Heart left ventricle (tissue), 16 donors: ENCODE data around the gene DYNC1I1. TPM values are rescaled to one million over a fixed set of nuclear protein-coding genes. Genes with fewer than 3 reads are reported as not detected.

Experiments used
- ATAC-seq, 4 donors: fragments of 200-7000 bp; cut with Tn5 transposase; one replicate each; pipeline ENCODE4 v1.9.1; 2020 to 2022; ENCODE audit warnings: moderate library complexity in 4 of 4, mild to moderate bottlenecking in 3 of 4, moderate number of reproducible peaks in 1 of 4
- DNase-seq, 5 donors: peaks; one replicate each; pipeline ENCODE4 v3.0.0-alpha.2; 2020
- H3K27ac ChIP-seq, 12 donors: fragments of 200-600 bp; sonication (generic) in 4 of 12; one replicate each; pipeline versions ENCODE4 v1.5.0 to v1.8.0; 2016 to 2022; ENCODE audit warnings: mild to moderate bottlenecking in 2 of 12
- H3K27me3 ChIP-seq, 9 donors: fragments of 200-600 bp; sonication (generic) in 2 of 9; one replicate each; pipeline versions ENCODE4 v1.5.1 to v1.8.0; 2016 to 2022; ENCODE audit warnings: mild to moderate bottlenecking in 3 of 9
- H3K36me3 ChIP-seq, 9 donors: fragments of 200-600 bp; sonication (generic) in 2 of 9; one replicate each; pipeline versions ENCODE4 v1.5.0 to v1.8.0; 2018 to 2022; ENCODE audit warnings: mild to moderate bottlenecking in 2 of 9
- H3K4me1 ChIP-seq, 12 donors: fragments of 200-600 bp; sonication (generic) in 4 of 12; one replicate each; pipeline versions ENCODE4 v1.5.0 to v1.8.0; 2016 to 2022; ENCODE audit warnings: mild to moderate bottlenecking in 3 of 12
- H3K4me3 ChIP-seq, 12 donors: fragments of 200-600 bp; sonication (generic) in 4 of 12; one replicate each; pipeline versions ENCODE4 v1.5.0 to v1.8.0; 2017 to 2022; ENCODE audit warnings: mild to moderate bottlenecking in 9 of 12, moderate library complexity in 4 of 12
- H3K9me3 ChIP-seq, 12 donors: fragments of 200-600 bp; sonication (generic) in 4 of 12; one replicate each; pipeline versions ENCODE4 v1.5.0 to v1.8.0; 2016 to 2022; ENCODE audit warnings: mild to moderate bottlenecking in 1 of 12
- CTCF ChIP-seq, 12 donors: fragments of 200-600 bp; sonication (generic) in 4 of 12; IDR thresholded peaks; one replicate each; pipeline versions ENCODE4 v1.5.0 to v1.8.0; 2018 to 2022; ENCODE audit warnings: antibody characterized with exemption in 12 of 12, mild to moderate bottlenecking in 5 of 12
- POLR2A ChIP-seq, 2 donors: fragments of 450-650 bp; IDR thresholded peaks; one replicate each; pipeline ENCODE4 v1.6.1; 2017; ENCODE audit warnings: antibody characterized with exemption in 2 of 2, mild to moderate bottlenecking in 2 of 2, moderate library complexity in 2 of 2
- WGBS, 4 donors: extraction: QIAGEN DNeasy Blood & Tissue Kit in 2 of 4; methylation state at CpG; one replicate each; pipeline versions ENCODE4 v1.1.5 to v1.1.7; 2013 to 2018; 5-methylcytosine and 5-hydroxymethylcytosine counted together
- intact Hi-C, 10 donors: fragments of 100-400 bp; cut with DNase I; formaldehyde crosslinking; loops; one replicate each; pipeline versions ENCODE4 v1.11.1 to v1.14.2; 2022
- polyA plus RNA-seq, 2 donors: library from polyadenylated mRNA; stranded (reverse); fragments of 200-250 nt; gene quantifications; one replicate each; pipeline ENCODE4 v1.2.3, GENCODE V29; 2013
- total RNA-seq, 9 donors: library from RNA; depleted of rRNA in 2 of 9; stranded (reverse); fragments of >200 nt in 2 of 9; fragmentation: NEBNext Ultra II Directional in 3 of 9; extraction: Animal tissue kit (Norgen Biotek cat#: 25700) in 3 of 9; gene quantifications; one replicate each; pipeline versions ENCODE4 v1.1.0 to v1.2.4, GENCODE V29; 2016 to 2023
- donor health status: ischemic (EF 13 %, LVEDD 7.1; RV severe dilation, severe dysfunction).
- donor health status: healthy with polysubstance abuse.
- donor health status: DM: no; HTN: yes; CAD: no.
- donor health status: DM: no; HTN: no; CAD: no.
- donor health status: ischemic (EF 25% LVEDD 6.9; RV normal size, moderate dysfunction).
- donor health status: ischemic (EF 25% LVEDD 5.7; RV mildly dilated, moderate dysfunction).
- donor health status: healthy.
- donor health status: DM: yes; HTN: yes; CAD: no.
- donor health status: ischemic (EF 35%, LVEDD 5.7; RV mildly dilated, moderate dysfunction).
- donor health status: nonischemic (EF 11% LVEDD 7.7; RV severe dilation, severe dysfunction).
- donor health status: DM: yes; HTN: yes; CAD: no.
- donor health status: PGD.
- donor health status: ischemic (EF 29% LVEDD 5.4; RV normal size, mild dysfunction).
- donor health status: nonischemic (EF 23%, LVEDD 6.1; RV moderate dilation, normal function).

DYNC1I1 gene
- total and polyA plus RNA-seq, 11 donors, result 6.1 to 46.8 (median 30.6) TPM

DNA sequence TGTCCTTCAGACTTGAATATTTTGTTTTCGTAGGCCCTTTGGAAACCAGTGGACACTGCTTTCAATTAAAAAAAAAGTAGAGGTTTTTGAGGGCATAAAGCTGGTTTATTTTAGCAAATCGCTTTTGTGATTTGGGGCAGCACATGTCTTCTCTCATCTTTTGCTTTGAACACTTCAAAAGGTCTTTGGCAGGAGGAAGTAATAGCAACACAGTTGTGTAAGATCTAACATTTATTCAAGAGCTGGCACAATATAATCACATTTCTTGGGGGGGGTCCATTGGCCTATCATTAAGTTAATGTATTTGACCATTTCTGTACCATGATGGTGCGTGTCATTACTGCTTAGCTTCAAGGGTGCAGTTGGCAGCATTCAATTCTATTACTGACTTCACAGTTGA, 42.4 kb downstream of the DYNC1I1 start:
- no peak for ATAC-seq
- WGBS, 4 donors, result 88 to 95% (median 94%) methylated on average over 3 of the region's 3 CpGs
- Histone ChIP-seq H3K9me3 (no peaks in the 10 kb centered on the region), H3K4me1 (peaks cover 0 to 7% (median 0%) of the 10 kb centered on the region in 12 donors), H3K4me3 (no peak overlapping the region), H3K27me3 (no peaks in the 10 kb centered on the region), H3K36me3 (peaks cover 0 to 13% (median 0%) of the 10 kb centered on the region in 9 donors), H3K27ac (no peak overlapping the region)
- DNase-seq, result no peak
- intact Hi-C loops, result no loop called here
- TF ChIP-seq POLR2A (IDR thresholded peaks at IDR 0.05), result no peak
- TF ChIP-seq CTCF (IDR thresholded peaks at IDR 0.05), result no peak

DNA sequence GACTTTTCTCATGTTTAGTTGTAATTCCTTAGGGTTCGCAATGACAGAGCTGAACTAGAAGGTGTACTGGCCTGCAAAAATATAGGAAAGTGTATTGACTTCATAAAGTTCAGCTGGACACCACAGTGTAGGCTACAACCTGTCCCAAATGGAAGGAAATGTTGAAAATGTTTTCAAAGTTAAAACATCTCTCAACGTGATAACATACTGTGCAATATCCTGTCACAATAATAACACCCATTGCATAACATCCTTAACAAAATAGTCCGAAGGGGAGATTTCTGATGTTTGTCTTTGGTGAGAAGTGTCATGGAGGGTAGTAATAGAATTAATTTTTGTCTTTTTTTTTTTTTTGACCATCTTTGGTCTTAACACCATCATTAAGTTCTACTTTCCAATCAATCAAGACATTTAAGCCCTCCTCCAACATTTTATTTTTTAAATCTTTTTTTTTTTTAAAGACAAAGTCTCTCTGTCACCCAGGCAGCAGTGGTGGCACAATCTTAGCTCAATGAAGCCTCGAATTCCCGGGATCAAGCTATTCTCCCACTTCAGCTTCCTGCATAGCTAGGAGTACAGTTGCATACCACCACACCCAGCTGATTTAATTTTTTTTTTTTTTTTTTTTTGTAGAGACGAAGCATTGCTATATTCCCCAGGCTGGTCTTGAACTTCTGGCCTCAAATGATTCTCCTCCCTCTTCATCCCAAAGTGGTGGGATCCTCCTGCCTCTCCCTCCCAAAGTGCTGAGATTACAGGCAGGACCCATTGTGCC, 45.7 kb downstream of the DYNC1I1 start:
- TF ChIP-seq POLR2A (IDR thresholded peaks at IDR 0.05) (no peak), CTCF (IDR thresholded peaks at IDR 0.05) (no peak)
- H3K4me3 ChIP-seq, result no peak overlapping the region
- peaks cover 0 to 14% (median 0%) of the 10 kb centered on the region in 9 donors for H3K36me3 ChIP-seq
- H3K4me1 ChIP-seq, result no peaks in the 10 kb centered on the region
- DNase-seq (no peak), ATAC-seq (no peak)
- 66 to 78% (median 72%) methylated on average over 6 of the region's 6 CpGs for WGBS, 4 donors
- no peaks in the 10 kb centered on the region for H3K27me3 ChIP-seq
- no peaks in the 10 kb centered on the region for H3K9me3 ChIP-seq
- no peak overlapping the region for H3K27ac ChIP-seq
- intact Hi-C loops, result no loop called here

- H3K36me3 ChIP-seq, result peaks cover 0 to 11% (median 0%) of the 10 kb centered on the region in 9 donors
- H3K4me3 ChIP-seq, result no peak overlapping the region
- no peaks in the 10 kb centered on the region for H3K4me1 ChIP-seq
- 77 to 89% (median 78%) methylated on average over 7 of the region's 7 CpGs for WGBS, 4 donors
- TF ChIP-seq CTCF (IDR thresholded peaks at IDR 0.05) (no peak), POLR2A (IDR thresholded peaks at IDR 0.05) (no peak)
- intact Hi-C loops, result loop anchor here in 1 of 10 donors (10.0 kb wide), 1 partner anchor 56 kb away; no protein-coding TSS in a partner anchor
- ATAC-seq (no peak), DNase-seq (no peak)
- no peaks in the 10 kb centered on the region for H3K9me3 ChIP-seq
- H3K27ac ChIP-seq, result no peak overlapping the region
- H3K27me3 ChIP-seq, result no peaks in the 10 kb centered on the region
These were observed 48.4 kb downstream of the DYNC1I1 start for GRCh38 chr7:95820778-95821177.

DNA sequence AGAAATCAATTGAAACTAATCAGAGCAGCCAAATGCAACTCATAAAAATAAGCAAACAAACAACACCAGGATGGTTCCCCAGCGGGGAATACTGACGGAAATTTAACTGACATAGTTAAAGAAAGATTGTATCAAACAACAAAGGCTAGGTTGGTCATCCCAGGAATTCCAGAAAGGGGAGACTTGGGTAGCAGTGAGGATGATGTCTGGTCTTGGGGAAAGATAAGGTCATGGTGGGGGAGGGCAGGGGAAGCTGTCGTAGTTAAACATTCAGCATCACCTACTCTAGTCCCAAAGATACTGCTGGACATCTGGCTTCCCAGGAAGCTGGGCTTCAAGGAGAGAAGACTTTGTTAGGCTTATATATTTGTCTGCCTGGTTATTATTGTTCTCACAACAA, 50.4 kb downstream of the DYNC1I1 start:
- ATAC-seq, result no peak
- Histone ChIP-seq H3K4me3 (no peak overlapping the region), H3K9me3 (no peaks in the 10 kb centered on the region), H3K4me1 (no peaks in the 10 kb centered on the region), H3K27me3 (no peaks in the 10 kb centered on the region), H3K36me3 (peaks cover 0 to 11% (median 0%) of the 10 kb centered on the region in 9 donors), H3K27ac (no peak overlapping the region)
- no peak for DNase-seq
- TF ChIP-seq CTCF (IDR thresholded peaks at IDR 0.05) (no peak), POLR2A (IDR thresholded peaks at IDR 0.05) (no peak)
- WGBS, 4 donors, result 60 to 80% (median 76%) methylated on average over 3 of the region's 3 CpGs
- intact Hi-C loops, result loop anchor here in 1 of 10 donors (10.0 kb wide), 1 partner anchor 58 kb away; no protein-coding TSS in a partner anchor
